H1 (cell line): ENCODE results near the gene ANKRD40. TPM values are rescaled to one million over a fixed set of nuclear protein-coding genes. Genes with fewer than 3 reads are reported as not detected.

Experiments used
- CTCF ChIA-PET: fragments of 300-600 bp; sonication (Branson Sonifier 250); formaldehyde crosslinking; loops from one replicate; lab custom pipeline; 2021; ENCODE audit not compliant: partially characterized antibody; lab: Charles Lee
- POLR2A ChIA-PET: fragments of 300-600 bp; sonication (Branson Sonifier 250); formaldehyde crosslinking; loops from one replicate; lab custom pipeline; 2021; ENCODE audit warnings: inconsistent platforms; ENCODE audit not compliant: partially characterized antibody; lab: Charles Lee
- DNase-seq, 2 experiments: peaks; one replicate each; pipeline versions ENCODE4 v3.0.0 to v3.0.0-alpha.2; 2010 to 2022; ENCODE audit warnings: low spot score in 2 of 2, low read depth in 1 of 2, mixed read lengths in 1 of 2
- FAIRE-seq: peaks from 2 replicates; lab custom pipeline; 2011; peaks lifted over from hg19 to GRCh38; lab: Jason Lieb, UNC
- H2AFZ ChIP-seq: 2 replicates; pipeline ENCODE4 v1.8.1; 2012; ENCODE audit warnings: low read length, inconsistent platforms
- H2AK5ac ChIP-seq: 2 replicates; pipeline ENCODE4 v1.6.1; 2013; ENCODE audit warnings: low read depth, low read length
- H2BK120ac ChIP-seq: replicated peaks from 2 replicates; pipeline ENCODE3; 2013; ENCODE audit warnings: low read depth, low read length, inconsistent platforms
- H2BK12ac ChIP-seq: 2 replicates; pipeline ENCODE4 v1.6.1; 2013; ENCODE audit warnings: low read depth, low read length
- H2BK15ac ChIP-seq: 2 replicates; pipeline ENCODE4 v1.6.1; 2013; ENCODE audit warnings: low read length
- H2BK20ac ChIP-seq: 2 replicates; pipeline ENCODE4 v1.6.1; 2013; ENCODE audit warnings: low read length
- H2BK5ac ChIP-seq: 2 replicates; pipeline ENCODE4 v1.6.1; 2013; ENCODE audit warnings: low read depth, low read length
- H3K14ac ChIP-seq: 2 replicates; pipeline ENCODE4 v1.6.1; 2013; ENCODE audit warnings: inconsistent platforms; ENCODE audit not compliant: insufficient read length
- H3K18ac ChIP-seq: 2 replicates; pipeline ENCODE4 v1.6.1; 2013; ENCODE audit warnings: low read length; ENCODE audit errors: extremely low read depth
- H3K23ac ChIP-seq: 2 replicates; pipeline ENCODE4 v1.6.1; 2013; ENCODE audit warnings: inconsistent platforms; ENCODE audit not compliant: insufficient read length
- H3K23me2 ChIP-seq: 2 replicates; pipeline ENCODE4 v1.6.1; 2013; ENCODE audit warnings: low read depth, low read length
- H3K27ac ChIP-seq: 2 replicates; pipeline ENCODE4 v1.6.1; 2011; ENCODE audit warnings: low read depth, low read length, inconsistent platforms
- H3K27me3 ChIP-seq, 4 experiments: replicated peaks in 1 of 4; 1 replicate in 1 of 4; 2 replicates in 3 of 4; pipeline versions ENCODE4 v1.6.1 to v1.8.1; 2011 to 2013; ENCODE audit warnings: low read length in 3 of 4, mild to moderate bottlenecking in 3 of 4, inconsistent platforms in 2 of 4, mixed read lengths in 2 of 4, moderate library complexity in 1 of 4; ENCODE audit not compliant: control insufficient read depth in 3 of 4, insufficient read depth in 3 of 4; ENCODE audit errors: extremely low read depth in 1 of 4
- H3K36me3 ChIP-seq, 4 experiments: 2 replicates each; pipeline versions ENCODE4 v1.6.1 to v1.8.1; 2011 to 2013; ENCODE audit warnings: mild to moderate bottlenecking in 4 of 4, low read length in 3 of 4, moderate library complexity in 2 of 4, control low read depth in 1 of 4, inconsistent platforms in 1 of 4; ENCODE audit not compliant: insufficient read depth in 4 of 4, control insufficient read depth in 2 of 4
- H3K4ac ChIP-seq: replicated peaks from 2 replicates; pipeline ENCODE3; 2013; ENCODE audit warnings: low read length, low read depth, mixed read lengths, inconsistent platforms; ENCODE audit not compliant: insufficient read length
- H3K4me1 ChIP-seq, 4 experiments: replicated peaks in 1 of 4; 1 replicate in 1 of 4; 2 replicates in 3 of 4; pipeline versions ENCODE4 v1.6.1 to v1.8.1; 2011 to 2013; ENCODE audit warnings: low read length in 3 of 4, inconsistent platforms in 2 of 4, mixed read lengths in 1 of 4; ENCODE audit not compliant: insufficient read depth in 4 of 4, control insufficient read depth in 3 of 4
- H3K4me2 ChIP-seq, 2 experiments: 2 replicates each; pipeline versions ENCODE4 v1.6.1 to v1.8.1; 2011 to 2013; ENCODE audit warnings: low read depth in 2 of 2, low read length in 2 of 2, control low read depth in 1 of 2, inconsistent platforms in 1 of 2, mild to moderate bottlenecking in 1 of 2; ENCODE audit not compliant: insufficient read depth in 1 of 2
- H3K4me3 ChIP-seq, 4 experiments: fragments of 200-600, 300-600 bp in 1 of 4; sonication (generic), shearing (Covaris generic), sonication (Bioruptor Twin) in 1 of 4; 2 replicates each; pipeline versions ENCODE4 v1.5.1 to v1.8.1; 2011 to 2016; ENCODE audit warnings: low read length in 4 of 4, low read depth in 3 of 4, control low read depth in 2 of 4, inconsistent platforms in 2 of 4, mild to moderate bottlenecking in 2 of 4, mixed read lengths in 1 of 4, moderate library complexity in 1 of 4; ENCODE audit not compliant: insufficient read depth in 2 of 4; ENCODE audit errors: extremely low read depth in 1 of 4
- H3K56ac ChIP-seq: replicated peaks from 2 replicates; pipeline ENCODE3; 2013; ENCODE audit warnings: low read depth, mild to moderate bottlenecking, mixed read lengths, low read length, inconsistent platforms; ENCODE audit not compliant: insufficient read length
- H3K79me1 ChIP-seq: 2 replicates; pipeline ENCODE4 v1.6.1; 2013; ENCODE audit warnings: low read depth, low read length, control low read depth
- H3K79me2 ChIP-seq, 2 experiments: 2 replicates each; pipeline versions ENCODE4 v1.6.1 to v1.8.1; 2012 to 2013; ENCODE audit warnings: low read length in 2 of 2, mild to moderate bottlenecking in 2 of 2, inconsistent platforms in 1 of 2; ENCODE audit not compliant: insufficient read depth in 2 of 2, control insufficient read depth in 1 of 2
- H3K9ac ChIP-seq, 4 experiments: replicated peaks in 1 of 4; 1 replicate in 1 of 4; 2 replicates in 3 of 4; pipeline versions ENCODE4 v1.6.1 to v1.8.1; 2011 to 2013; ENCODE audit warnings: low read depth in 3 of 4, low read length in 3 of 4, control low read depth in 2 of 4, mild to moderate bottlenecking in 2 of 4, moderate library complexity in 2 of 4, inconsistent platforms in 1 of 4; ENCODE audit errors: extremely low read depth in 1 of 4
- H3K9me3 ChIP-seq, 2 experiments: 2 replicates each; pipeline versions ENCODE4 v1.6.1 to v1.8.1; 2012 to 2013; ENCODE audit warnings: mild to moderate bottlenecking in 2 of 2, moderate library complexity in 2 of 2, control low read depth in 1 of 2, inconsistent platforms in 1 of 2, low read depth in 1 of 2, low read length in 1 of 2, mixed read lengths in 1 of 2; ENCODE audit not compliant: insufficient read depth in 2 of 2
- H4K20me1 ChIP-seq, 2 experiments: replicated peaks in 1 of 2; 2 replicates each; pipeline versions ENCODE3 to v1.8.1; 2011 to 2013; ENCODE audit warnings: inconsistent platforms in 2 of 2, low read length in 2 of 2, mild to moderate bottlenecking in 1 of 2; ENCODE audit not compliant: insufficient read depth in 2 of 2, control insufficient read depth in 1 of 2
- H4K5ac ChIP-seq: 2 replicates; pipeline ENCODE4 v1.6.1; 2013; ENCODE audit warnings: low read length, low read depth, mixed read lengths, inconsistent platforms; ENCODE audit not compliant: insufficient read length
- H4K8ac ChIP-seq: 2 replicates; pipeline ENCODE4 v1.8.0; 2013; ENCODE audit warnings: mild to moderate bottlenecking, moderate library complexity, low read length, inconsistent platforms; ENCODE audit not compliant: insufficient read depth; ENCODE audit errors: extremely low read depth
- H4K91ac ChIP-seq: replicated peaks from 2 replicates; pipeline ENCODE3; 2013; ENCODE audit warnings: low read length, mixed read lengths, inconsistent platforms; ENCODE audit not compliant: insufficient read length
- ATF3 ChIP-seq: IDR thresholded peaks from 2 replicates; pipeline ENCODE4 v1.6.1; 2011; ENCODE audit warnings: low read depth, mild to moderate bottlenecking, low read length; ENCODE audit not compliant: insufficient read depth
- JUN ChIP-seq: IDR thresholded peaks from 2 replicates; pipeline ENCODE4 v1.6.1; 2011; ENCODE audit warnings: low read depth, mild to moderate bottlenecking, improper control_type of control experiment, low read length
- JUND ChIP-seq: IDR thresholded peaks from 2 replicates; pipeline ENCODE4 v1.6.1; 2011; ENCODE audit warnings: mild to moderate bottlenecking, improper control_type of control experiment, low read length
- KDM5A ChIP-seq: fragments of 200-600 bp; IDR thresholded peaks from 2 replicates; pipeline ENCODE4 v1.7.1; 2012; ENCODE audit warnings: mild to moderate bottlenecking, low read length, inconsistent platforms, mixed read lengths
- MAX ChIP-seq: IDR thresholded peaks from 2 replicates; pipeline ENCODE4 v1.6.1; 2012; ENCODE audit warnings: inconsistent platforms
- POU5F1 ChIP-seq: IDR thresholded peaks from 2 replicates; pipeline ENCODE4 v1.6.1; 2011; ENCODE audit warnings: low read depth, mild to moderate bottlenecking, low read length, moderate library complexity
- RAD21 ChIP-seq, 2 experiments: IDR thresholded peaks in 1 of 2; conservative IDR thresholded peaks in 1 of 2; 2 replicates each; pipeline ENCODE4 v1.6.1; 2011; ENCODE audit warnings: low read depth in 2 of 2, low read length in 2 of 2, improper control_type of control experiment in 1 of 2, inconsistent platforms in 1 of 2, mild to moderate bottlenecking in 1 of 2, moderate library complexity in 1 of 2
- SP2 ChIP-seq: IDR thresholded peaks from 2 replicates; pipeline ENCODE4 v1.6.1; 2012; ENCODE audit warnings: mild to moderate bottlenecking, low read length, inconsistent platforms
- TAF1 ChIP-seq: IDR thresholded peaks from 2 replicates; pipeline ENCODE4 v1.6.1; 2011; ENCODE audit warnings: mild to moderate bottlenecking, low read depth, low read length
- TAF7 ChIP-seq: optimal IDR thresholded peaks from 2 replicates; pipeline ENCODE3; 2011; ENCODE audit warnings: low read depth, mild to moderate bottlenecking, inconsistent platforms, low read length, moderate library complexity, borderline replicate concordance
- WGBS, 2 experiments: shearing (Covaris generic) in 1 of 2; methylation state at CpG; one replicate each; pipeline versions ENCODE4 v1.1.6 to v1.1.7; 2013 to 2015; ENCODE audit warnings: low lambda C conversion rate in 2 of 2, mixed read lengths in 2 of 2, inconsistent platforms in 1 of 2, low coverage in 1 of 2, missing lambda C conversion rate in 1 of 2; ENCODE audit not compliant: insufficient replicate concordance in 2 of 2, insufficient coverage in 1 of 2, insufficient read length in 1 of 2; ENCODE audit errors: extremely low coverage in 1 of 2, missing lambda C conversion rate in 1 of 2; 5-methylcytosine and 5-hydroxymethylcytosine counted together
- polyA plus RNA-seq, 7 experiments: library from polyadenylated mRNA; depleted of rRNA in 3 of 7; stranded (reverse) in 5 of 7; unstranded in 2 of 7; fragments of >200 nt in 5 of 7; fragments of 200-250 nt in 2 of 7; gene quantifications; 1 replicate in 5 of 7; 2 replicates in 1 of 7; 4 replicates in 1 of 7; pipeline versions ENCODE4 v1.2.1 to v1.2.3, GENCODE V29; 2011 to 2013; ENCODE audit warnings: missing spikeins in 2 of 7, mixed read lengths in 2 of 7
- total RNA-seq: library from RNA; stranded (reverse); fragmentation: NEBNext Ultra II Directional; extraction: Animal tissue kit (Norgen Biotek cat#: 25700); gene quantifications from 2 replicates; pipeline ENCODE4 v1.2.1, GENCODE V29; 2021

Gene ANKRD40
- total and polyA plus RNA-seq, 2 of the 8 experiments (the other 6 are each of a cell fraction or from before 2014, with no cell fraction given) = 26.1 to 50.1 TPM

- Histone ChIP-seq H3K9me3 (no peaks in the 10 kb centered on the region), H3K27me3 (no peaks in the 10 kb centered on the region), H4K8ac (no peak overlapping the region), H3K23me2 (no peaks in the 10 kb centered on the region; the same call in 1 of the 2 replicates), H3K23ac (no peak overlapping the region), H3K4me2 (no peak overlapping the region), H3K79me2 (peaks cover 84 to 100% of the 10 kb centered on the region in 2 experiments), H2BK15ac (no peak overlapping the region), H4K5ac (no peak overlapping the region), H3K4me3 (no peak overlapping the region), H2BK12ac (no peak overlapping the region), H3K9ac (no peak overlapping the region), H4K91ac (no peak overlapping the region), H3K56ac (no peak overlapping the region), H2BK120ac (no peak overlapping the region), H2AFZ (no peak overlapping the region), H2BK20ac (no peak overlapping the region), H3K36me3 (peaks cover 0 to 5% (median 1%) of the 10 kb centered on the region in 4 experiments; a peak in 1 of 8 replicates), H2AK5ac (no peak overlapping the region), H3K14ac (no peak overlapping the region), H4K20me1 (peaks cover 32 to 40% of the 10 kb centered on the region in 2 experiments), H3K79me1 (peaks cover 4% of the 10 kb centered on the region; the same call in 1 of the 2 replicates), H2BK5ac (no peak overlapping the region), H3K27ac (no peak overlapping the region), H3K4ac (no peak overlapping the region), H3K4me1 (peaks cover 2 to 7% (median 4%) of the 10 kb centered on the region in 4 experiments; a peak in 4 of 7 replicates), H3K18ac (no peak overlapping the region)
- 90% methylated on average over 12 of the region's 12 CpGs; no CpG with 5 or more reads in 1 of the 2 experiments for WGBS, 2 experiments
- FAIRE-seq = no peak
- CTCF ChIA-PET = interaction anchor here (0.6 to 1.5 kb wide), 6 partner anchors 15 to 180 kb away, joined by 3 to 4 read pairs (median 3); no protein-coding TSS in a partner anchor
- POLR2A ChIA-PET = interaction anchor here (0.8 to 4.5 kb wide), 3 partner anchors 7 to 59 kb away, joined by 3 to 22 read pairs (median 3); partner anchors contain the start of gene LUC7L3
- no peak for DNase-seq
- TF ChIP-seq TAF7 = no peak
- no peak for TF ChIP-seq JUND
- no peak for TF ChIP-seq SP2
- no peak for TF ChIP-seq TAF1
- no peak for TF ChIP-seq KDM5A
- no peak for TF ChIP-seq ATF3
- no peak for TF ChIP-seq POU5F1
- no peak for TF ChIP-seq RAD21 (IDR thresholded peaks at IDR 0.05 in 1 of 2, conservative IDR thresholded peaks at IDR 0.05 in 1 of 2; ENCODE audit: low read depth in 2 of 2, low read length in 2 of 2)
- no peak for TF ChIP-seq JUN
- no peak for TF ChIP-seq MAX
Measured at GRCh38 chr17:50725769-50726655, 18.3 kb upstream of the ANKRD40 start.
